ENCODE measurements around the gene APMAP. TPM values are rescaled to one million over a fixed set of nuclear protein-coding genes. Genes with fewer than 3 reads are reported as not detected.
A peak's percentile ranks its signal among the peaks of the same experiment; 100 is the strongest.
"Not testable (repeated sequence)": the region's sequence is repeated elsewhere in the genome, so short reads cannot be mapped to it uniquely, and the experiment has no call there.

The APMAP gene
- total RNA-seq, 1 donor from 2014 or later = 48.8 TPM

- H3K4me3 Mint-ChIP-seq (ENCODE audit: low read depth); H3K27me3 Mint-ChIP-seq (ENCODE audit: low read depth); H3K36me3 Mint-ChIP-seq (ENCODE audit: low read depth); intact Hi-C loops (cut with micrococcal nuclease); H3K9me3 Mint-ChIP-seq; DNase-seq (ENCODE audit: low spot score): not testable (repeated sequence)
- Mint-ChIP-seq H3K27ac (peak overlapping the region; percentile 89), H3K4me1 (ENCODE audit: low read depth) (peaks cover 34% of the 10 kb centered on the region)
These were observed 61.5 kb downstream of the APMAP start for GRCh38 chr20:24930724-24931688.

- intact Hi-C loops (cut with micrococcal nuclease); H3K4me3 Mint-ChIP-seq (ENCODE audit: low read depth); H3K27me3 Mint-ChIP-seq (ENCODE audit: low read depth); DNase-seq (ENCODE audit: low spot score); H3K36me3 Mint-ChIP-seq (ENCODE audit: low read depth); H3K9me3 Mint-ChIP-seq: not testable (repeated sequence)
- peak overlapping the region; percentile 49 for H3K27ac Mint-ChIP-seq
- H3K4me1 Mint-ChIP-seq (ENCODE audit: low read depth) = peaks cover 34% of the 10 kb centered on the region
These were observed 62.5 kb downstream of the APMAP start for GRCh38 chr20:24929867-24930723.

GRCh38 chr20:24929259-24929658 is 63.3 kb downstream of the APMAP start:
- H3K36me3 Mint-ChIP-seq (ENCODE audit: low read depth); H3K27me3 Mint-ChIP-seq (ENCODE audit: low read depth); H3K27ac Mint-ChIP-seq; intact Hi-C loops (cut with micrococcal nuclease); H3K4me3 Mint-ChIP-seq (ENCODE audit: low read depth); H3K9me3 Mint-ChIP-seq; DNase-seq (ENCODE audit: low spot score): not testable (repeated sequence)
- peaks cover 34% of the 10 kb centered on the region for H3K4me1 Mint-ChIP-seq (ENCODE audit: low read depth)

GRCh38 chr20:24920706-24921105 is 71.8 kb downstream of the APMAP start:
- peaks cover 10% of the 10 kb centered on the region for H3K27me3 Mint-ChIP-seq (ENCODE audit: low read depth)
- H3K27ac Mint-ChIP-seq; intact Hi-C loops (cut with micrococcal nuclease); H3K9me3 Mint-ChIP-seq; H3K4me3 Mint-ChIP-seq (ENCODE audit: low read depth); DNase-seq (ENCODE audit: low spot score); H3K4me1 Mint-ChIP-seq (ENCODE audit: low read depth); H3K36me3 Mint-ChIP-seq (ENCODE audit: low read depth): not testable (repeated sequence)

GRCh38 chr20:24919665-24920064 is 72.9 kb downstream of the APMAP start:
- H3K36me3 Mint-ChIP-seq (ENCODE audit: low read depth); intact Hi-C loops (cut with micrococcal nuclease); H3K27ac Mint-ChIP-seq; H3K9me3 Mint-ChIP-seq; H3K4me1 Mint-ChIP-seq (ENCODE audit: low read depth); H3K27me3 Mint-ChIP-seq (ENCODE audit: low read depth); H3K4me3 Mint-ChIP-seq (ENCODE audit: low read depth); DNase-seq (ENCODE audit: low spot score): not testable (repeated sequence)

- peaks cover 5% of the 10 kb centered on the region for H3K27me3 Mint-ChIP-seq (ENCODE audit: low read depth)
- no peaks in the 10 kb centered on the region for H3K9me3 Mint-ChIP-seq
- no peak overlapping the region for H3K4me3 Mint-ChIP-seq (ENCODE audit: low read depth)
- H3K27ac Mint-ChIP-seq = no peak overlapping the region
- peaks cover 8% of the 10 kb centered on the region for H3K4me1 Mint-ChIP-seq (ENCODE audit: low read depth)
- no peak for DNase-seq (ENCODE audit: low spot score)
- intact Hi-C loops (cut with micrococcal nuclease) = no loop called here
- no peaks in the 10 kb centered on the region for H3K36me3 Mint-ChIP-seq (ENCODE audit: low read depth)
These were observed 73.7 kb downstream of the APMAP start for GRCh38 chr20:24918579-24919566.

- no peaks in the 10 kb centered on the region for H3K36me3 Mint-ChIP-seq (ENCODE audit: low read depth)
- H3K27ac Mint-ChIP-seq = no peak overlapping the region
- DNase-seq (ENCODE audit: low spot score) = peak; percentile 30
- no peaks in the 10 kb centered on the region for H3K9me3 Mint-ChIP-seq
- intact Hi-C loops (cut with micrococcal nuclease) = no loop called here
- peaks cover 5% of the 10 kb centered on the region for H3K27me3 Mint-ChIP-seq (ENCODE audit: low read depth)
- H3K4me3 Mint-ChIP-seq (ENCODE audit: low read depth) = no peak overlapping the region
- peaks cover 8% of the 10 kb centered on the region for H3K4me1 Mint-ChIP-seq (ENCODE audit: low read depth)
These were observed 74.6 kb downstream of the APMAP start for GRCh38 chr20:24917797-24918578.

GRCh38 chr20:24917056-24917455 is 75.5 kb downstream of the APMAP start:
- intact Hi-C loops (cut with micrococcal nuclease) = no loop called here
- H3K27ac Mint-ChIP-seq = no peak overlapping the region
- H3K4me3 Mint-ChIP-seq (ENCODE audit: low read depth) = no peak overlapping the region
- H3K9me3 Mint-ChIP-seq = no peaks in the 10 kb centered on the region
- H3K36me3 Mint-ChIP-seq (ENCODE audit: low read depth) = no peaks in the 10 kb centered on the region
- peak; percentile 6 for DNase-seq (ENCODE audit: low spot score)
- H3K27me3 Mint-ChIP-seq (ENCODE audit: low read depth) = peaks cover 5% of the 10 kb centered on the region
- H3K4me1 Mint-ChIP-seq (ENCODE audit: low read depth) = peaks cover 8% of the 10 kb centered on the region

- H3K27me3 Mint-ChIP-seq (ENCODE audit: low read depth) = peaks cover 6% of the 10 kb centered on the region
- intact Hi-C loops (cut with micrococcal nuclease) = no loop called here
- H3K4me1 Mint-ChIP-seq (ENCODE audit: low read depth) = peaks cover 8% of the 10 kb centered on the region
- H3K36me3 Mint-ChIP-seq (ENCODE audit: low read depth) = no peaks in the 10 kb centered on the region
- H3K27ac Mint-ChIP-seq = no peak overlapping the region
- no peaks in the 10 kb centered on the region for H3K9me3 Mint-ChIP-seq
- no peak overlapping the region for H3K4me3 Mint-ChIP-seq (ENCODE audit: low read depth)
- DNase-seq (ENCODE audit: low spot score) = peak; percentile 4
These were observed 76.1 kb downstream of the APMAP start for GRCh38 chr20:24916412-24916811.

- Mint-ChIP-seq H3K27me3 (ENCODE audit: low read depth) (peaks cover 6% of the 10 kb centered on the region), H3K27ac (no peak overlapping the region), H3K36me3 (ENCODE audit: low read depth) (no peaks in the 10 kb centered on the region), H3K4me1 (ENCODE audit: low read depth) (peaks cover 8% of the 10 kb centered on the region), H3K4me3 (ENCODE audit: low read depth) (no peak overlapping the region), H3K9me3 (no peaks in the 10 kb centered on the region)
- peak; percentile 6 for DNase-seq (ENCODE audit: low spot score)
- intact Hi-C loops (cut with micrococcal nuclease) = no loop called here
These were observed 76.7 kb downstream of the APMAP start for GRCh38 chr20:24915892-24916291.

GRCh38 chr20:24915440-24915839 is 77.1 kb downstream of the APMAP start:
- H3K9me3 Mint-ChIP-seq = no peaks in the 10 kb centered on the region
- intact Hi-C loops (cut with micrococcal nuclease) = no loop called here
- no peak overlapping the region for H3K27ac Mint-ChIP-seq
- H3K27me3 Mint-ChIP-seq (ENCODE audit: low read depth) = peaks cover 6% of the 10 kb centered on the region
- H3K4me3 Mint-ChIP-seq (ENCODE audit: low read depth) = no peak overlapping the region
- DNase-seq (ENCODE audit: low spot score) = no peak
- H3K36me3 Mint-ChIP-seq (ENCODE audit: low read depth) = no peaks in the 10 kb centered on the region
- peaks cover 8% of the 10 kb centered on the region for H3K4me1 Mint-ChIP-seq (ENCODE audit: low read depth)

Measured in activated T-helper 2 cell treated with anti-CD3 and anti-CD28 coated beads, Interferon-gamma antibody, Interleukin-2, Interleukin-4, amounts not matched to agents 10 μg/mL and 5 μg/mL and 100 μg/mL, durations not matched to agents 14 hours and 24 hours and 36 hours (primary cell).